Naive thymus-derived CD8-positive, alpha-beta T cell (primary cell): ENCODE data around the gene CDH23. TPM values are rescaled to one million over a fixed set of nuclear protein-coding genes. Genes with fewer than 3 reads are reported as not detected.
A peak's percentile ranks its signal among the peaks of the same experiment; 100 is the strongest.

Source experiments
- ATAC-seq, 2 donors: fragments of 150-1000 bp; cut with Tn5 transposase in 1 of 2; sonication (Bioruptor Pico), chemical (Tn5 transposase) in 1 of 2; 1 replicate in 1 of 2; 2 replicates in 1 of 2; pipeline ENCODE4 v1.10.0; 2021; ENCODE audit warnings: mild to moderate bottlenecking in 2 of 2, moderate library complexity in 2 of 2
- POLR2A ChIA-PET: fragments of 350-600 bp; sonication (Branson Sonifier 250); formaldehyde crosslinking; loops from one replicate; lab custom pipeline; 2021; ENCODE audit warnings: antibody characterized with exemption; lab: Charles Lee
- DNase-seq, 10 donors: peaks; one replicate each; pipeline versions ENCODE4 v3.0.0 to v3.0.0-alpha.2; 2020 to 2022
- H3K27ac Mint-ChIP-seq, 10 donors: one replicate each; pipeline ENCODE4 v1.8.0; 2020 to 2022; ENCODE audit warnings: mild to moderate bottlenecking in 10 of 10, mixed read lengths in 10 of 10, moderate library complexity in 4 of 10, inconsistent platforms in 1 of 10
- H3K27me3 Mint-ChIP-seq, 5 donors: one replicate each; pipeline ENCODE4 v1.8.0; 2021 to 2022; ENCODE audit warnings: mixed read lengths in 5 of 5
- H3K36me3 Mint-ChIP-seq, 3 donors: one replicate each; pipeline ENCODE4 v1.8.0; 2020 to 2022; ENCODE audit warnings: mixed read lengths in 3 of 3, mild to moderate bottlenecking in 2 of 3, inconsistent platforms in 1 of 3
- H3K4me1 Mint-ChIP-seq, 4 donors: one replicate each; pipeline ENCODE4 v1.8.0; 2021 to 2022; ENCODE audit warnings: mixed read lengths in 4 of 4
- H3K4me3 Mint-ChIP-seq, 10 donors: one replicate each; pipeline ENCODE4 v1.8.0; 2020 to 2022; ENCODE audit warnings: mild to moderate bottlenecking in 10 of 10, mixed read lengths in 10 of 10, moderate library complexity in 6 of 10, inconsistent platforms in 1 of 10
- H3K9me3 Mint-ChIP-seq, 9 donors: one replicate each; pipeline ENCODE4 v1.8.0; 2020 to 2022; ENCODE audit warnings: mixed read lengths in 9 of 9, mild to moderate bottlenecking in 3 of 9, inconsistent platforms in 1 of 9, moderate library complexity in 1 of 9
- polyA plus RNA-seq, 3 donors: library from polyadenylated mRNA; unstranded; fragments of 300-500 nt; fragmentation: Illumina TruSeq; gene quantifications; one replicate each; pipeline ENCODE4 v1.2.3, GENCODE V29; 2021
- total RNA-seq, 8 experiments: library from RNA in 2 of 8; stranded (reverse) in 2 of 8; gene quantifications; one replicate each; pipeline ENCODE4 v1.2.3 and lab custom pipeline; 2021 to 2026

The CDH23 gene
- total and polyA plus RNA-seq, 5 experiments from 2014 or later: 0.82 to 10.2 (median 3.8) TPM

GRCh38 chr10:71712572-71713134 lies 315.9 kb downstream of the CDH23 start:
- ATAC-seq: peak; percentile 56 to 67

GRCh38 chr10:71713135-71714030 lies 316.7 kb downstream of the CDH23 start:
- peak overlapping the region; percentile 97 to 100 (median 99) for H3K27ac Mint-ChIP-seq
- no peaks in the 10 kb centered on the region for H3K27me3 Mint-ChIP-seq
- ATAC-seq (peak; percentile 65 to 66), DNase-seq (no peak)
- H3K9me3 Mint-ChIP-seq: no peaks in the 10 kb centered on the region
- H3K36me3 Mint-ChIP-seq: no peaks in the 10 kb centered on the region
- H3K4me1 Mint-ChIP-seq: peaks cover 31 to 93% (median 68%) of the 10 kb centered on the region in 4 donors
- peak overlapping the region; percentile 73 to 92 (median 85) for H3K4me3 Mint-ChIP-seq
- POLR2A ChIA-PET: interaction anchor here (0.9 to 17.8 kb wide), 14 partner anchors 9 to 98 kb away, joined by 3 to 317 read pairs (median 12); partner anchors contain the start of gene VSIR

More at GRCh38 chr10:71712572-71713134, 315.9 kb downstream of the CDH23 start:
- peak in 3 of 10 donors; percentile 43 to 71 (median 58) for DNase-seq
- no peaks in the 10 kb centered on the region for H3K27me3 Mint-ChIP-seq
- H3K27ac Mint-ChIP-seq: peak overlapping the region; percentile 97 to 100 (median 99)
- POLR2A ChIA-PET: interaction anchor here (0.8 to 17.8 kb wide), 15 partner anchors 9 to 394 kb away, joined by 3 to 317 read pairs (median 8); partner anchors contain the start of gene VSIR
- H3K9me3 Mint-ChIP-seq: no peaks in the 10 kb centered on the region
- H3K4me1 Mint-ChIP-seq: peaks cover 35 to 94% (median 75%) of the 10 kb centered on the region in 4 donors
- peak overlapping the region; percentile 73 to 92 (median 85) for H3K4me3 Mint-ChIP-seq
- no peaks in the 10 kb centered on the region for H3K36me3 Mint-ChIP-seq

DNA sequence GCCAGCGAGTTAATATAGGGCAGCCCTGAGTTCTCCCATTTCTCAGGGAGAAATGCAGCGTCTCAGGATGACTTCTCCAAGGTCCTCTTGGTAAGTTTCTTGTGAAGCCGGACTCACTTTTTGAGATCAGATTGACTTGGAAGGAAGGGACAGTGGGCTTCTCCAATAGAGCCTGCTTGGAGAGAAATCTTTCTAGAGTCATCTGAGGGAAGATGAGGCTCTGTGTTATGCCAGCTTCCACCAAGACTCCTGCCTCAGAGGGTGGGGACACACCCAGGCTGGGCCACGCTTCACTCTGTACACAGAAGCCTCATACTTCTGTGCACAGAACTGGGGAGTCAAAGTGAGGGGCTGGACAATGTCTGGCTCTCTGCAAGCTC lies 317.3 kb downstream of the CDH23 start:
- peaks cover 30 to 90% (median 66%) of the 10 kb centered on the region in 4 donors for H3K4me1 Mint-ChIP-seq
- no peaks in the 10 kb centered on the region for H3K9me3 Mint-ChIP-seq
- no peaks in the 10 kb centered on the region for H3K36me3 Mint-ChIP-seq

GRCh38 chr10:71714592-71714991 lies 317.9 kb downstream of the CDH23 start:
- DNase-seq: no peak
- H3K9me3 Mint-ChIP-seq: no peaks in the 10 kb centered on the region

More for the DNA sequence above, 317.3 kb downstream of the CDH23 start:
- ATAC-seq: peak; percentile 22 to 34
- DNase-seq: no peak
- Mint-ChIP-seq H3K4me3 (peak overlapping the region; percentile 65 to 91 (median 82)), H3K27ac (peak overlapping the region; percentile 97 to 100 (median 99)), H3K27me3 (no peaks in the 10 kb centered on the region)
- POLR2A ChIA-PET: interaction anchor here (0.9 to 17.8 kb wide), 11 partner anchors 13 to 97 kb away, joined by 3 to 317 read pairs (median 28); partner anchors contain the start of gene VSIR

GRCh38 chr10:71715026-71715425 lies 318.3 kb downstream of the CDH23 start:
- Mint-ChIP-seq H3K4me3 (peak overlapping the region in 6 of 10 donors; percentile 31 to 82 (median 48)), H3K27me3 (no peaks in the 10 kb centered on the region), H3K36me3 (no peaks in the 10 kb centered on the region), H3K27ac (peak overlapping the region; percentile 79 to 99 (median 90)), H3K9me3 (no peaks in the 10 kb centered on the region), H3K4me1 (peaks cover 26 to 85% (median 59%) of the 10 kb centered on the region in 4 donors)
- no peak for DNase-seq
- POLR2A ChIA-PET: interaction anchor here (4.4 to 17.8 kb wide), 5 partner anchors 12 to 57 kb away, joined by 34 to 317 read pairs (median 71); partner anchors contain the start of gene VSIR
- no peak for ATAC-seq

More at GRCh38 chr10:71714592-71714991, 317.9 kb downstream of the CDH23 start:
- POLR2A ChIA-PET: interaction anchor here (2.8 to 17.8 kb wide), 6 partner anchors 13 to 57 kb away, joined by 17 to 317 read pairs (median 54); partner anchors contain the start of gene VSIR
- peak overlapping the region; percentile 65 to 91 (median 82) for H3K4me3 Mint-ChIP-seq
- peak overlapping the region; percentile 97 to 100 (median 99) for H3K27ac Mint-ChIP-seq
- H3K27me3 Mint-ChIP-seq: no peaks in the 10 kb centered on the region
- H3K4me1 Mint-ChIP-seq: peaks cover 27 to 89% (median 62%) of the 10 kb centered on the region in 4 donors
- no peaks in the 10 kb centered on the region for H3K36me3 Mint-ChIP-seq
- ATAC-seq: no peak

- DNase-seq (no peak), ATAC-seq (no peak)
- Mint-ChIP-seq H3K4me3 (peak overlapping the region in 5 of 10 donors; percentile 3 to 62 (median 44)), H3K4me1 (peaks cover 22 to 84% (median 59%) of the 10 kb centered on the region in 4 donors), H3K27me3 (no peaks in the 10 kb centered on the region), H3K27ac (peak overlapping the region; percentile 48 to 99 (median 90)), H3K36me3 (no peaks in the 10 kb centered on the region), H3K9me3 (no peaks in the 10 kb centered on the region)
- POLR2A ChIA-PET: interaction anchor here (0.7 to 17.8 kb wide), 7 partner anchors 11 to 135 kb away, joined by 3 to 317 read pairs (median 38); partner anchors contain the start of genes PSAP and VSIR
Measured at GRCh38 chr10:71715860-71716259, 319.1 kb downstream of the CDH23 start.

GRCh38 chr10:71716426-71716825 lies 319.7 kb downstream of the CDH23 start:
- POLR2A ChIA-PET: interaction anchor here (0.7 to 17.8 kb wide), 10 partner anchors 8 to 135 kb away, joined by 3 to 317 read pairs (median 6); partner anchors contain the start of genes PSAP and VSIR
- Mint-ChIP-seq H3K9me3 (no peaks in the 10 kb centered on the region), H3K27ac (peak overlapping the region in 9 of 10 donors; percentile 20 to 99 (median 81)), H3K27me3 (no peaks in the 10 kb centered on the region), H3K4me1 (peaks cover 24 to 84% (median 64%) of the 10 kb centered on the region in 4 donors), H3K4me3 (peak overlapping the region in 2 of 10 donors; percentile 38 to 57), H3K36me3 (no peaks in the 10 kb centered on the region)
- no peak for DNase-seq
- no peak for ATAC-seq

- Mint-ChIP-seq H3K27ac (peak overlapping the region in 8 of 10 donors; percentile 35 to 99 (median 74)), H3K36me3 (no peaks in the 10 kb centered on the region), H3K4me3 (peak overlapping the region in 1 of 10 donors; percentile 45), H3K9me3 (no peaks in the 10 kb centered on the region), H3K27me3 (no peaks in the 10 kb centered on the region), H3K4me1 (peaks cover 30 to 83% (median 64%) of the 10 kb centered on the region in 4 donors)
- ATAC-seq: no peak
- POLR2A ChIA-PET: interaction anchor here (0.5 to 17.8 kb wide), 11 partner anchors 9 to 504 kb away, joined by 3 to 317 read pairs (median 5); partner anchors contain the start of gene VSIR
- DNase-seq: no peak
Measured at GRCh38 chr10:71717056-71717455, 320.3 kb downstream of the CDH23 start.

GRCh38 chr10:71717551-71717951 lies 320.8 kb downstream of the CDH23 start:
- peak overlapping the region in 2 of 10 donors; percentile 13 to 45 for H3K4me3 Mint-ChIP-seq
- ATAC-seq (no peak), DNase-seq (no peak)
- H3K9me3 Mint-ChIP-seq: no peaks in the 10 kb centered on the region
- POLR2A ChIA-PET: interaction anchor here (0.5 to 17.8 kb wide), 8 partner anchors 9 to 503 kb away, joined by 3 to 317 read pairs (median 4); partner anchors contain the start of gene VSIR
- H3K27ac Mint-ChIP-seq: peak overlapping the region in 9 of 10 donors; percentile 7 to 99 (median 59)
- no peaks in the 10 kb centered on the region for H3K36me3 Mint-ChIP-seq
- H3K27me3 Mint-ChIP-seq: no peaks in the 10 kb centered on the region
- H3K4me1 Mint-ChIP-seq: peaks cover 30 to 83% (median 63%) of the 10 kb centered on the region in 4 donors

DNA sequence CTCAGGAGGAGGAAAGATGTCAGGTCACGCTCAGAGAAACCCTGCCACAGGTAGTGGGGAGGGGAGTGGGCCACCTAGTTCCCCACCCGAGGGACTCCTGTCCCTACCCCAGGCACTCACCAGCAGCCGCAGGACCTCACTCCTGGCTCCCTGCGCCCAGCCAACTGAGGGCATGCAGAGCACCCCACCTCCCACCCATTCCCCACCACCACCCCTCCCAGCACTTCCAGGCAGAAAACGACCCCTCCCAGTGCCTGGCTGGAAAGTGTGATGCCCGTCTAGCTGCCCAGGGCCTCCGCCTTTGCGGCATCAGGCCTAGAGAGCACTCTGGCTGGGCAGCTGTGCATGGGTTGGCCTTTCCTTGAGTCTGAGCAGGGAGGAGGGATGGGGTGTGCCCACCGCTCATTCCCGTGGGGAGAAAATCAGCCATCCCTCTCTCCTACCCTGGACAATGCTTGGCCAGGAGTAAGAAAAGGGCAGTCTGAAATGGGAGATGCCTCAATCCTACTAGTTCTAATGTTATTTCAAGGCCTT lies 321.5 kb downstream of the CDH23 start:
- H3K36me3 Mint-ChIP-seq: no peaks in the 10 kb centered on the region
- peak overlapping the region in 5 of 10 donors; percentile 34 to 99 (median 56) for H3K27ac Mint-ChIP-seq
- POLR2A ChIA-PET: interaction anchor here (1.2 to 17.8 kb wide), 3 partner anchors 9 to 54 kb away, joined by 4 to 317 read pairs (median 107); partner anchors contain the start of gene VSIR
- no peaks in the 10 kb centered on the region for H3K27me3 Mint-ChIP-seq
- no peaks in the 10 kb centered on the region for H3K9me3 Mint-ChIP-seq
- no peak for ATAC-seq
- no peak overlapping the region for H3K4me3 Mint-ChIP-seq
- DNase-seq: no peak
- H3K4me1 Mint-ChIP-seq: peaks cover 24 to 82% (median 63%) of the 10 kb centered on the region in 4 donors

DNA sequence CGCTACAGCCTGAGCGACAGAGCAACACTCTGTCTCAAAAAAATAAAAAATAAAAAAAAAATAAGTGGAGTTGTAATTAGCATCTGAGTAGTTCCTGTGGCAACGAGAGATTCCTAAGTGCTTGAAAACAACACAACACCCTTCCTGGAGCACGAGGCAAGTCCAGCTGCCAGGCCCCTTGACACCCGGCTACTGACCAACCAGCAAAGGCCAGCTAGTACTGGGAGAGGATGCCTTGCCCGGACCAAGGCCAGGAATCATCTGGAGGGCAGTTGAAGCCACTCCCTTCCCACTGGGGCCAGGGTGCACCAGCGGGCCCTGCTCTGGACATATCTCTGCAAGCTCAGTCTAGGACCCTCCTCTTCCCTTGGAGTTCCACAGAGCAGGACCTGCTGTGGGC lies 322.3 kb downstream of the CDH23 start:
- peak overlapping the region in 5 of 10 donors; percentile 21 to 82 (median 41) for H3K27ac Mint-ChIP-seq
- ATAC-seq (no peak), DNase-seq (no peak)
- H3K9me3 Mint-ChIP-seq: no peaks in the 10 kb centered on the region
- H3K36me3 Mint-ChIP-seq: no peaks in the 10 kb centered on the region
- no peaks in the 10 kb centered on the region for H3K27me3 Mint-ChIP-seq
- peaks cover 20 to 82% (median 63%) of the 10 kb centered on the region in 4 donors for H3K4me1 Mint-ChIP-seq
- H3K4me3 Mint-ChIP-seq: no peak overlapping the region
- POLR2A ChIA-PET: interaction anchor here (17.8 to 41.4 kb wide), 3 partner anchors 8 to 47 kb away, joined by 317 to 1679 read pairs (median 863); partner anchors contain the start of gene VSIR
